ENCODE results near the gene DCP1B. TPM values are rescaled to one million over a fixed set of nuclear protein-coding genes. Genes with fewer than 3 reads are reported as not detected.
"Not testable (repeated sequence)": the region's sequence is repeated elsewhere in the genome, so short reads cannot be mapped to it uniquely, and the experiment has no call there.

DCP1B gene
- total RNA-seq, 1 donor from 2014 or later: 4.9 TPM

GRCh38 chr12:1977109-1977508 is 27.1 kb downstream of the DCP1B start:
- no peak for DNase-seq (ENCODE audit: low read depth, low spot score)

- DNase-seq (ENCODE audit: low read depth, low spot score): no peak
Observed at GRCh38 chr12:1974812-1975211, 29.4 kb downstream of the DCP1B start.

GRCh38 chr12:1972856-1973317 is 31.4 kb downstream of the DCP1B start:
- DNase-seq (ENCODE audit: low read depth, low spot score): no peak

GRCh38 chr12:1972260-1972659 is 32.0 kb downstream of the DCP1B start:
- no peak for DNase-seq (ENCODE audit: low read depth, low spot score)

- DNase-seq (ENCODE audit: low read depth, low spot score): no peak
Observed at GRCh38 chr12:1970331-1970900, 33.8 kb downstream of the DCP1B start.

- no peak for DNase-seq (ENCODE audit: low read depth, low spot score)
Observed at GRCh38 chr12:1966561-1967226, 37.6 kb downstream of the DCP1B start.

GRCh38 chr12:1965916-1966315 is 38.3 kb downstream of the DCP1B start:
- DNase-seq (ENCODE audit: low read depth, low spot score): no peak

GRCh38 chr12:1962051-1963020 is 41.9 kb downstream of the DCP1B start:
- DNase-seq (ENCODE audit: low read depth, low spot score): no peak

- no peak for DNase-seq (ENCODE audit: low read depth, low spot score)
Observed at GRCh38 chr12:1956716-1957115, 47.5 kb downstream of the DCP1B start.

GRCh38 chr12:1949771-1950470 is 54.3 kb downstream of the DCP1B start:
- no peak for DNase-seq (ENCODE audit: low read depth, low spot score)

GRCh38 chr12:1948883-1949282 is 55.4 kb downstream of the DCP1B start:
- no peak for DNase-seq (ENCODE audit: low read depth, low spot score)

GRCh38 chr12:1947081-1947480 is 57.2 kb downstream of the DCP1B start:
- DNase-seq (ENCODE audit: low read depth, low spot score): no peak

GRCh38 chr12:1946296-1946695 is 58.0 kb downstream of the DCP1B start:
- no peak for DNase-seq (ENCODE audit: low read depth, low spot score)

- not testable (repeated sequence) for DNase-seq (ENCODE audit: low read depth, low spot score)
Observed at GRCh38 chr12:1945502-1945901, 58.8 kb downstream of the DCP1B start.

- DNase-seq (ENCODE audit: low read depth, low spot score): peak; percentile 26
Observed at GRCh38 chr12:1939801-1940607, 64.3 kb downstream of the DCP1B start.

GRCh38 chr12:1939331-1939730 is 64.9 kb downstream of the DCP1B start:
- DNase-seq (ENCODE audit: low read depth, low spot score): no peak

GRCh38 chr12:1937481-1938224 is 66.6 kb downstream of the DCP1B start:
- no peak for DNase-seq (ENCODE audit: low read depth, low spot score)

- no peak for DNase-seq (ENCODE audit: low read depth, low spot score)
Observed at GRCh38 chr12:1936406-1937320, 67.6 kb downstream of the DCP1B start.

Measured in pulmonary artery endothelial cell (primary cell).